Heart left ventricle (tissue), 13 donors: ENCODE data around the gene S100G.

ENCODE experiments used
- POLR2A ChIP-seq, 2 donors: fragments of 450-650 bp; IDR thresholded peaks; one replicate each; pipeline ENCODE4 v1.6.1; 2017; ENCODE audit warnings: antibody characterized with exemption in 2 of 2, mild to moderate bottlenecking in 2 of 2, moderate library complexity in 2 of 2
- TF ChIP-seq, protein P1 (sequence below), 12 donors: fragments of 200-600 bp; sonication (generic) in 4 of 12; IDR thresholded peaks; one replicate each; pipeline versions ENCODE4 v1.5.0 to v1.8.0; 2018 to 2022; ENCODE audit warnings: antibody characterized with exemption in 12 of 12, mild to moderate bottlenecking in 5 of 12
- donor health status: ischemic (EF 13 %, LVEDD 7.1; RV severe dilation, severe dysfunction).
- donor health status: DM: no; HTN: yes; CAD: no.
- donor health status: DM: no; HTN: no; CAD: no.
- donor health status: ischemic (EF 25% LVEDD 6.9; RV normal size, moderate dysfunction).
- donor health status: ischemic (EF 25% LVEDD 5.7; RV mildly dilated, moderate dysfunction).
- donor health status: ischemic (EF 35%, LVEDD 5.7; RV mildly dilated, moderate dysfunction).
- donor health status: nonischemic (EF 11% LVEDD 7.7; RV severe dilation, severe dysfunction).
- donor health status: DM: yes; HTN: yes; CAD: no.
- donor health status: PGD.
- donor health status: ischemic (EF 29% LVEDD 5.4; RV normal size, mild dysfunction).
- donor health status: nonischemic (EF 23%, LVEDD 6.1; RV moderate dilation, normal function).

DNA sequence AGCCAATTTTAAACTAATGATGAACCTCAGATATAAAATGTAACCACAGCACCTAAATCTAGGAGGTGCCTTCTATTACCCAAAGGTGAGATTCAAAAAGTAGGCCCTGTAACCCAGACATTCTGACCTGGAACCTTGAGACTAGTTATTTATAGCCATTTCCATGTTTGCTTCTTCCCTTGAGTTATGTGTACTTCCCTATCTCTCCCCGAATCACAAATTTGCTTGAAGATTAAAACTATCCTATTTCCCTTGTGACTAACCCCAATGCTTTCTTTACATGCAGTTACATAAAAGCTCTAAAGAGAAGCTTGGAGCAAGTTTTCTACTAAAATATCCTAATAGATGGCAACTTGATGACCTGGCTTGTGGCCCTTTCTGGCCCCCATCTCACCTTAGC, 32.6 kb upstream of the S100G start:
- TF ChIP-seq, protein P1, sequence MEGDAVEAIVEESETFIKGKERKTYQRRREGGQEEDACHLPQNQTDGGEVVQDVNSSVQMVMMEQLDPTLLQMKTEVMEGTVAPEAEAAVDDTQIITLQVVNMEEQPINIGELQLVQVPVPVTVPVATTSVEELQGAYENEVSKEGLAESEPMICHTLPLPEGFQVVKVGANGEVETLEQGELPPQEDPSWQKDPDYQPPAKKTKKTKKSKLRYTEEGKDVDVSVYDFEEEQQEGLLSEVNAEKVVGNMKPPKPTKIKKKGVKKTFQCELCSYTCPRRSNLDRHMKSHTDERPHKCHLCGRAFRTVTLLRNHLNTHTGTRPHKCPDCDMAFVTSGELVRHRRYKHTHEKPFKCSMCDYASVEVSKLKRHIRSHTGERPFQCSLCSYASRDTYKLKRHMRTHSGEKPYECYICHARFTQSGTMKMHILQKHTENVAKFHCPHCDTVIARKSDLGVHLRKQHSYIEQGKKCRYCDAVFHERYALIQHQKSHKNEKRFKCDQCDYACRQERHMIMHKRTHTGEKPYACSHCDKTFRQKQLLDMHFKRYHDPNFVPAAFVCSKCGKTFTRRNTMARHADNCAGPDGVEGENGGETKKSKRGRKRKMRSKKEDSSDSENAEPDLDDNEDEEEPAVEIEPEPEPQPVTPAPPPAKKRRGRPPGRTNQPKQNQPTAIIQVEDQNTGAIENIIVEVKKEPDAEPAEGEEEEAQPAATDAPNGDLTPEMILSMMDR (IDR thresholded peaks at IDR 0.05): no peak
- TF ChIP-seq POLR2A (IDR thresholded peaks at IDR 0.05): no peak
